M059J (cell line): ENCODE measurements around the gene TRPM1. TPM values are rescaled to one million over a fixed set of nuclear protein-coding genes. Genes with fewer than 3 reads are reported as not detected.

ENCODE experiments used
- DNase-seq: peaks from one replicate; pipeline ENCODE4 v3.0.0-alpha.2; 2012; ENCODE audit warnings: low read depth
- total RNA-seq: library from RNA; depleted of rRNA; stranded (reverse); fragments of >200 nt; shearing (Covaris generic); gene quantifications from 2 replicates; pipeline ENCODE4 v1.2.3, GENCODE V29; 2014; rRNA removed

Gene TRPM1
- 0.02 TPM in 1 of 2 replicates, not detected in the other for total RNA-seq

DNA sequence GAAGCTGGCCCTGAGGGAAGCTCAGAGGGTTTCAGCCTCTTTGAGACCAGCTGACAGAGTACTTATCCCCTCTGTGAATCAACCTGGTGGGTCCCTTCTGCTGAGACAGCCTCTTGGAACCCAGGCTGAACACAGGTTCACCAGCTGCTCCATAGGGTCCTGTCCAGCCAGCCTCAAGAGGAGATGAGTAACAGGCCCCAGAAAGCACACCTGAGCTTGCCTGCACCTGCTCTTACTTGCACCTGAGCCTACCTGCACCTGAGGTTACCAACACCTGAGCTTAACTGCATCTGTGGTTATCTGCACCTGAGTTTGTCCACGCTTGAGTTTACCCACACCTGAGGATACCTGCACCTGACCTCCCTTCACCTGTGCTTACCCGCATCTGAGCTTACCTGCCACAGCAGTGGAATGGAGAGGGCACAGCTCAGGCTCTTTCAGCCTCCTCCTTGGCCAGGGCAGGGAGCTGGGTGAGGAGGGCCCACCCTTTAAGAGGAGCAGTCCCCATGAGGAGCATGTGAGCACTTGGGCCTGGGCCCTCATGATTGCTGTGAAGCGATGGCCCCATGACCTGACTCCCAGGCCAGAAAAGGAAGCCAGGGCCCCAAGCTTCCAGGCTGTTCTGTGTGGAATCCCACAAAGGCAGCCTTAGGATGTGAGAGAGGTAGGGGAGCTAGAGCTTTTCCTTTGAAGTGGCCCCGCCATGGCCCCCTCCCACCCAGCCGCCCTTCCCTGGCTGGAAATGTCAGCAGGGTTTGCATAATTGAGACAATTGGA lies at the start of gene TRPM1:
TSS of gene TRPM1 (minus strand) at position 464 of the 777 bp plus-strand sequence. CDS start 20,370 bp downstream, outside the sequence.
- DNase-seq, result no peak

DNA sequence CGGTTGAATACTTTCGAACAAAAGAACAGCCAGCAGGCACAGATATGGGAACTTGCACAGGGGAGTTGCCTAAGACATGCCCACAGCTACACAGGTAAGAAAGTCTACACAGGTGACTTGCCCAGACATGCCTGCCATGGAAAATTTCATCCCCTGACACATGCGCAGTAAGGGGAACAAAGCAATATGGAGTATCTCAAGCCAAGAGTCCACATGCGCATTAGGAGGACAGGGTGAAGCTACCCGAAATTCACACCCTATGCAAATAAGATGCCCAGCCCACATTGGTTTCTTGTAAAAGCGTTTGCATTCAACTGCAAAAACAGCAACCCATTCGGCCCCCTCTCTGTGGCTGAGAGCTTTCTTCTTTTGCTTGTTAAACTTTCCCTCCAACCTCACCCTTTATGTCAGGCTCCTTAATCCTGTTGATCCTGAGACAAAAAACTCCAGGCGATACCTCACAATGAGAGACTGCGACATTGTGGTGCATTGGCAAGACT lies 49.3 kb upstream of the TRPM1 start:
- DNase-seq, result no peak

DNA sequence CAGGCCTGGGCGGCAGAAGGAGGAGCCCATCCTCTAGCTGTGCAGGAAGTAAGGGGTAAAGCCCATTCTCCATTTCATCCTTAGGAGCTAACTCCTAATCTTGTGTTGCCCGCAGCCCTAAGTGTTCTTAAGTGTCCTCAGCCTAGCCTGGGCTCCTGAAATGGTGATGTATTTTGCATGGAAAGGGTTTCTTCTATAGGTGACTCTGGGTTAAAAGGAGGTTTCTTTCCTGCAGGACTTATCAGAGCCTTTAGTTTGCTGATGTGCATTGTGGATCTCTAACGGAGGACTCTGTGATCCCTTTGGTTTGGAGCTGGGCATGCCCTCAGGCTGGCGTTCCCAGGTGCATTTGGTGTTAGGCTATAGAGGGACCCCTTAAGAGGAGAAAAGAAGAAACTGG lies 48.5 kb upstream of the TRPM1 start:
- no peak for DNase-seq

DNA sequence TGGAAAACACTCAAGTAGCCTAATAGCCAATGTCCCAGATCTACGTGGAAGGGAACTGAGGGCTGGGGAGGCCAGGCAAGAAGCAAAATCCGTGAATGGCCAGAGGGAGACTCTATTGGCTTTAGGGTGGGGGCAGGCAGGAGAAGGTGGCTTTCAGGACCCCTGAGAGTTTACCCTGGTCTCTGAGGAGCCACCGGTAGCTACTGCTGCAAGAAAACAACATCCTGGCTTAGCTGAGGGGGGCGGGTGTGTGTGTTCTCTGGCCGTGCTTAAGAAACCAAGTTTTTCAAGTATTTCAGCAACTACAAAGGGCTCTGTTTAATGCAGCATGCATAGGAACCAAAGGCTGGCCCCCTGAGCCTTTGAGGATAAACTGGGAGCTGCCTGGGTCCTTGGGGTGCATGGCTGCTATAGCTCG lies 47.6 kb upstream of the TRPM1 start:
- no peak for DNase-seq

DNA sequence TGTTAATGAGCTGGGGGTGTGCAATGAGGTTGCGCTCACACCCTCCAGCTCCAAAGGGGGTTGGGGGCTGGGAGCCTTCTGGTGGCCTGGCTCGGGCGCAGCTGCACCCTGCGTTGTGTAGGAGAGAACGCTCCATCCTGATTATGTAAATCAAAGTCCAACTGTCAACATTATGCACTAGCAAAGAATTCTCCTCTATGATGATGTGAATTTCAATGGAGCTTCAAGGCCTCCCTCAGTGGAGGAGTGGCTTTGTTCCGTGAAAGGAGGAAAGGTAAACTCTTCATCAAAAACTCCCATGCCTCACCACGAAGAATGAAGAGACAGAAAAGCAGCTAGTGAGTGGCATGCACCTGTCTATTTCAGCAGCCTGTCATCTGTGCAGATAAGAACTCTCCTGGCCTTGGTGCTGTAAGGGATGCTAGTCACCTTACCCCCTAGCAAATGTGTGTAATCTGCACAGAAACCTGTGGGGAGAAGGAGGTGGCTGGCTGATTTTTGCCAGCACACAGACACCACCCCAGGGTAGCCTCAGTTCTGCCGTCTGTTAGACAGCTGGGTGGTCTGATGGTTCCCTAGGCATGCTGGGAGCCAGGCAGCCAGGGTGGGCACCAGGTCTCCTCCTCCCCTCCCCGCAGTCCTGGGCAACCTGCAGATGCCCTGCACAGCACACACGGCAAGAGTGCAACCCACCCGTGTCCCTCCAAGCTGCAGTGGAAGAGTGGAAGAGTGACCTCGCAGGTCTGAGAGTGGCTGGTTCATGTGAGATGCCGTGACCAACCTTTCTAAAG lies 47.0 kb upstream of the TRPM1 start:
- DNase-seq, result no peak

DNA sequence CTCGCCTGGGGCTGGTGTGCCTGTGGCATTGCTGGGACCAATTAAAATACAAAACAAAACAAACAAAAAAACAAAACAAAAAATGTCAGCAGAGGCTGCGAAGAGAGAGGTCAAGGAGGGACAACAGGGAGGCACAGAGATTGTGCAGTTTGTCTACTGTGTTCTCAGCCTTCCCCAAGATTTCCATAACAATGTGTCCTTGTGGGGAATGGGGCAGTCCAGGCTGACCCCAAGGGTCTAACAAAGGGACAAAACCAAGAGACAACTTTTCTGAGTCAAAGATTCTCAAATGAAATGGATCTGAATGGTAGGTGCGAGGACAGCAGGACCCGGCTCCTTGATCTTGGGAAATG lies 46.4 kb upstream of the TRPM1 start:
- DNase-seq, result no peak

DNA sequence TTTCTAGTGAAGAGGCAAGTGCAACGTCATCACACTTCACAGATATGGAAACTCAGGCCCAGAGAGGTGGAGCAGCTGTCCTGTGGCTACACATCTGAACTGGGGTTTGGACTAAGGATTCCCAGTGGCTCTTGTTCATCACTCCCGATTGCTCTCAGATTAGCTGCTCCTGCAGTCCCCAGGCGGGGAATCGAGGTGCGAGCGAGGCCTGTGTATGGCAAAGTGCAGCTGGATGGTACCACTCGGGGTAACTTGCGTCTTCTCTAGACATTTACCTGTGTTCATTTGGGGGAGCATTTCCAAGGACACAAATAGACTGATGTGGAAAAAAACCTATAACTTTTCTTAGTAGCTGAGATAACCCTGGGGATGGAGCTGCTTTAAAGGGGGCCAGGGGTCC lies 45.9 kb upstream of the TRPM1 start:
- no peak for DNase-seq

DNA sequence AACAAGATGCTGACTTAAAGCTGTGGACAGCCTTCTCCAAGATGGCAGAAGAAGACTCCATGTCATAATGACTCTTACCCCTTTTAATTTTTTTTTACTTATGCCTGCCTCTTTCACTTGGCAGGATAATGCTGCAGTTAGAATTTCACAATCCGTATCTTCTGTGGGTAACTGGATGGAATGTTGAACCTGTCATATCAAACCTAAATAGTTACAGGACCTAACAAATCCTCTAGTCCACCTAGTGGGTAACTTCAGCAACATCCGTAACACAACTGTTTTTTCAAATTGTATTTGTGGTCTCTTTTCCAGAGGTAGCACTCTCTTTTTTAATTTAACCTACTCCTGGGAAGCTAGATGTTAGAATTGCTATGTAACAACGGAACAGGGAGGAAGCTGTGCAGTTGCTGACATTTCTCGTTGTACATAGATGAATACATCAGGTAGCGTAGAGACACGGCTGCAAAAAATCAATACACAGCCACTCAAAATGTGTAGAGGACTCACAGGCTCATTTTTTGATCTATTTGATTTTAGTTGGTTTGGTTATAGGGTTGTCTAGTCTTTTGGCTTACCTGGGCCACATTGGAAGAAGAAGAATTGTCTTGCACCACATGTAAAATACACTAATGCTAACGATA lies 43.9 kb upstream of the TRPM1 start:
- peak; percentile 18 for DNase-seq

DNA sequence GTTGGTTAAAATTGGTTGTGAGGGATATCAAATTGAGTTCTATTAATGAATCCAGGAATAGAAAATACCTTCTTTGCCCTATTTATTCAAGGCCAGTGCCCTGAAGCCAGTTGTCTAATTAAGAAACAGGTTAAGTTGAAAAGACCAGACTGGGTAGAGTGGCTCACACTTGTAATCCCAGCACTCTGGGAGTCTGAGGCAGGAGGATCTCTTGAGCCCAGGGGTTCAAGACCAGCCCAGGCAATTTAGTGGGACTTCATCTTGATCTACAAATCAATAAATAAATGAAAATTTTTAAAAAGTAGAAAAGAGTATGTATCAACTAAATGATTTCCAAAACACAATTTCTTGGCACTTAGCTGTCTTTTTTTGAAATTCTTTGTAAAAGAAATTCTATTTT lies 40.3 kb upstream of the TRPM1 start:
- DNase-seq, result no peak

DNA sequence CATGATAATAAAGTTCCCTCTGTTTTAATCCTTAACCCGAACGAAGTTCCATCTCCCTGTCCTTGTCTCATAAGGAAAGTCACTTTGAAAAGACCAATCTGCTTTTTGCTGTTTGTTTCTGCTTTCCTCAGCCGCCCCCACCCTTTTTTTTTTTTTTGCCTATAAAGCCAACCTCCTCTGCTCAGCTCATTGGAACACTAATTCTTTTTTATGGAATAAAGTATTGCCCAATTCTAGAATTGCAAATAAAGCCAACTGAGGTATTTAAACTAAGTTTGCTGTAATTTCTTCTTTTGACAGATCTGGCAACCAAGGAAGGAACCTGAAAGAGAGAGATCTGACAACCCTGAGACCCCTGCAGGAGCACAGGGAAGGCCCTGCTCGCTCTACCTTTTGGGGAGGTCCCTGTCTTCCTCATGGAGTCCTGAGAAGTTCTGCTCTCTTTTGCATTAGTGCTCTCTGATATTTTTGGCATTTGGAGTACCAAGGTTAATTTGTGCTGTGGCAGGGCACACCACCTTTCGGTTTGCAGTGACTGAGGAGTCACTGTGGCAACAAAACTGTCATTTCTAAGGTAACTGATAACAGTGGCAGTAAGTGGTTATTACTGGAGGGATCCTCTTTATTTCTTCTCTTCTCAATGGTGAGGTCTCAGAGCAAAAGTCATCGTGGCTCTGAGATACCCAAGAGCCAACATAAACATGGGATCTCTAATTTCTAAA lies 35.2 kb upstream of the TRPM1 start:
- DNase-seq, result no peak

DNA sequence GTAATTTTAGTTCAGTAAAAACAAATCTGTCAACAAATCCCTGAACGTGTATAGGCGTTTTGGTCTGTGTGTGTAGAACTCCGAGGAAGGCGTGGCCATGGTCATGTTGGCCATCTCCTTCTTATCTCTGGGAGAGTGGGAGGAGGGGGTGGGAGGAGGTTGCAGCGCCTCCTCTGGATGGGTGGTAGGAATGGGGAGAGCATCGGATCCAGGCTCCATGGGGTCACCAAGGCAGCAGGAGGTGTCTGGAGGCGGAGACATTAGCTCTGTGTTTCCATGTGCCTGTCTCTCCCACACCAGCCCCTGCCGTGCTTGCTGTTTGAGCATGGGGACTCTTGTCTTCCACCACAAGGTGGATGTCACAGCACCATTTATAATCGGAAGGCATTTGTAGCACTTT lies 34.5 kb upstream of the TRPM1 start:
- DNase-seq, result no peak

DNA sequence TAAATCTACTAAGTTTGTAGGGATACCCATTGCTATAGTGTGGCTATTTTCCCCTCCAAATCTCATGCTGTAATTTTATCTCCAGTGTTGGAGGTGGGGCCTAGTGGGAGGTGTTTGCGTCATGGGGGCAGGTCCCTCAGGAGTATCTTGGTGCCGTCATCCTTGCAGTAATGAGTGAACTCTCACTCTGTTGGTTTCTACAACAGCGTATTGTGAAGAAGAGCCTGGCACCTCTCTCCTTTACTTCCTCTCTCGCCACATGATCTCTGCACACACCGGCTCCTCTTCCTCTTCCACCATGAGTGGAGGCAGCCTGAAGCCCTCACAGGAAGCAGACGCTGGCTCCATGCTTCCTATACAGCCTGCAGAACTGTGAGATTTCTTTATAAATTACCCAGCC lies 34.0 kb upstream of the TRPM1 start:
- no peak for DNase-seq

DNA sequence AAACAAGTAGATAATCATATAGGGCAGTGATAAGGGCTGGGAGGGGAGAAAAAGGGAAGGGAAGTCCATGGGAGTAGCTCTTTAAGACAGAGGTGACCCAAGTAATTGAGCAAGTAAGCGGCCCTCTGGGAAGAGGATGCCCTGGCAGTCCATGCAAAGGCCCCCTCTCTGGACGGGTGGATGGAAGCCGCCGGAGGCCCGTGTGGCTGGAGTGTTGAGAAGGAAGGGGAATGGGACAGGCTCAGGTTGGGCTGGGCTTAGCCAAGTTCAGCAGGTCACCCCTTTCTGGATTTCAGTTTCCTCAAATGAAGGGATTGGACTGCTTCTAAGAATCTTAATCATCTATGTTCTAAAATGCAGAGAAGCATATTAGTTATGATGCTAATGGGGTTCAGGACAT lies 32.4 kb upstream of the TRPM1 start:
- DNase-seq, result no peak

DNA sequence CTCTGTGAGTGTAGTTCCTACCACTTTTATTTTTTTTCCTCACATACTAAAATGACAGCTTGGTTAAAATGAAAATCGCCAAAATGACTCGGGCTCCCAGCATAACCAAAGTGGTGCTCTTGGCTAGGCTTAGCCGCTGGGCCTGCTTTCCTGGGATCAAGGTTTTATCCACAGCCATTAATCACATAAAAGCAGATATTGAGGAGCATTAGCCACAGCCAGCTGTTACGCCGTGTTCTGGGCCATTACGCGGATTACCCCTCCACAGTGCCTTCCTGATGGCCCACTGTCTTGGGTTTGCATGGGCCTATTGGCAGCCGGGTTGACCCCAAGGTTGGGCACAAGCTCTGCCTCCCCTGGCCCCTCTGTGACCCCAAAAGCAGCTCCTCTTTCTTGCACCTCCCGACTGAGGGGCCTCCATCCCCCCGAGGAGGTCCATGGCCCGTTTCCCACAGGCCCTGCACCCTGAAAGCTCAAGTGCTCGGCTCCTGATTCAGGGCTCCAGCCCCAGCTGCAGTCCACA lies 30.4 kb upstream of the TRPM1 start:
- no peak for DNase-seq

DNA sequence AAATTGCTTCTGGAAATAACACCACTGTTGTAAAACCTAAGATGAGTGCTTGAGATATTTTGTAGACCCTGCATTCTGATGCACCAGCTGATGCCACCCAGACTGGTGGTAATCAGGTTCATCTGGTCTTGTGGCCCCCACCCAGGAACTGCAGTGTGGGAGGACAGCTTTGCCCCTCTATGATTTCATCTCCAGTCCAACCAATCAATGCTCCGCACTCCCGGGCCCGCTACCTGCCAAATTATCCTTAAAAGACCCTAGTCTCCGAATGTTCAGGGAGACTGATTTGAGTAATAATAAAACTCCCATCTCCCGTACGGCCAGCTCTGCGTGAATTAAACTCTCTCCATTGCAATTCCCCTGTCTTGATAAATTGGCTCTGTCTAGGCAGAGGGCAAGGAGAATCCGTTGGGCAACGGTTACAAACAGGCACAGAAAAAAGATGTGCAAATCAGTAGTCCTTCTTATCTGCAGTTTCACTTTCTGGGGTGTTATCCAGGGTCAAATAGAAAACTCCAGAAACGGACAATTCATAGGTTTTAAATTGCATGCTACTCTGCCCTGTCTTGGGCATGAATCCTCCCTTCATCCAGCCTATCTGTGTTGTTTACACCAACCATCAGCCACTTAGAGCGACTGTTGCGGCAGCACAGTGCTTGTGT lies 29.2 kb upstream of the TRPM1 start:
- no peak for DNase-seq

DNA sequence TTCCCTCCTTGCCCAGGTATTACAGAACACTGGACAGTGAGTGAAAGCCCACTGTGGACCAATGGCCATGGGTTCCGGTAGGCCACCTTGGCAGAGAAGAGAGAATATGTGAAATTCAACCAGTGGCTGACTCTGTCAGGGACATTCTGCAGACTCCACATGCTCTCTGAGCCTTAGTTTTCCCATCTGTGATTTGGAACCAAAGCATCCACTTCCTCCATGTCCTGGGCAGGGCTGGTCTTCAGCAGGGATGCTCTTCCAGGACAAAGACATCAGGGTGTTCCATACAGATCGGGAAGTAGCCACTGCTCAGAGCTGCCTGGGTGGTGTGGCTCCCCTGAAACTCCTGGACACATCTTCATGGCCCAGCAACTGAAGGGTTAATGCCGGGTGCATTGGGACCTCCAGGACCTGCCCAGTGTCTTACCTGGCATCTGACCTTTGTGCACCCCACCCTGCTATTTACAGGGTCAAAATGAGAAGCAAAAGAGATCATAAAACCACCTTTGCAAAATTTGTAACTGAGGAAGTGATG lies 28.3 kb upstream of the TRPM1 start:
- no peak for DNase-seq

DNA sequence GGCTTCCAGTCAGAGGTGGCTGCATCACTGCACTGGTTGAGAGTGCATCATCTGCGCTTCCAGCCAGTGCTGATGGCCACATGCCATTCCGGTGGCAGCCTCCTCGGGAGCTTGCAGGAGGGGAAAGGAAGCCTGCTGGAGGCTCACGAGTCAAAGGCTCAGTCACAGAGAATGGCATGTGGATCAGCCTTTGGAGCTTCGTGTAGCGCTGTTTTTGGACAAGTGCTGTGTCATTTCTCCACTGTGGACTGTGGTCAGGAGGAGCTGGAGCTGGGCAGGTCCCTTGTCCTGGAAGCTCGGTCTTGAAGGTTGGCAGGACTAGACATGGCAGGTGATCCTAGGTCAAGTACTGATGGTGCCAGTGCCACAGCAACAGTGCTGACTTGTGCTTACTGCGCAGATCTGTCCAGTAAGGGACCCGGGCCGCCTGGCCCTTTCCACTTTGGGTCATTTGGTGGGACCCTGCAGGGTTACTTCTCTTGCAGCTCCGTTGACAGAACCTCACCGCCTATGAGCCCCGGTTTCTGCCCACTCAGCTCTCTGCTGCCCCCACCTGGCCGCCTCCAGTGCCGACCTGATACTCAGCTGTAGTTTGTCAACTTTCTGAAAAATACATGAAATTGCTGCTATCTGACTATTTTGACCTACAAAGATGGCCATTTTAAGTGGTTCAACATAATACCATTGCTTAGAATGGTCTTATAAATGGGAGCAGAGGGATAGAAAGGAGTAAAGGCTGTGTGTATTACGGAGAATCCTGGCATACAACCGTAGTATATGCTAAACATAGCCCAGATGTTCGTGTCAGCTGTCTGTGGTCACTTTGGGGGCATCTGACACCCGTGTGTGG lies 27.6 kb upstream of the TRPM1 start:
- DNase-seq, result peak; percentile 46

DNA sequence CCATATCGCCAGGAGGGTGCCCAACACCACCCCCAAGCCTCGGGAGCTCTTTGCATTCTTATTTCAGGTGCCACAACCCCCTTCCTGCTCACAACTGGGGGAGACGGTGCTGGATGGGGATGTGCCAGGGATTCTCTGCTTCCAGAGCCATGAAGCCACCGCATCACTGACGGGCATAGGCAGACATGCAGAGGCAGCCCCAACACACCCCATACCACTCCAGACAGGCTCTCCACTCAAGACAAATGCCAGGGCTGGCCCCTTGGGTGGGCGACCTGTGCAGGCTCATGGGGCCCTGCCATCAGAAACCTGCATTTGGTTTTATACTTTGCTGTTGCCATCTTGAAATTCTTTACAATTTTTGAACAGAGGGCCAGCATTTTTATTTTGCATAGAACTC lies 27.0 kb upstream of the TRPM1 start:
- DNase-seq, result no peak

DNA sequence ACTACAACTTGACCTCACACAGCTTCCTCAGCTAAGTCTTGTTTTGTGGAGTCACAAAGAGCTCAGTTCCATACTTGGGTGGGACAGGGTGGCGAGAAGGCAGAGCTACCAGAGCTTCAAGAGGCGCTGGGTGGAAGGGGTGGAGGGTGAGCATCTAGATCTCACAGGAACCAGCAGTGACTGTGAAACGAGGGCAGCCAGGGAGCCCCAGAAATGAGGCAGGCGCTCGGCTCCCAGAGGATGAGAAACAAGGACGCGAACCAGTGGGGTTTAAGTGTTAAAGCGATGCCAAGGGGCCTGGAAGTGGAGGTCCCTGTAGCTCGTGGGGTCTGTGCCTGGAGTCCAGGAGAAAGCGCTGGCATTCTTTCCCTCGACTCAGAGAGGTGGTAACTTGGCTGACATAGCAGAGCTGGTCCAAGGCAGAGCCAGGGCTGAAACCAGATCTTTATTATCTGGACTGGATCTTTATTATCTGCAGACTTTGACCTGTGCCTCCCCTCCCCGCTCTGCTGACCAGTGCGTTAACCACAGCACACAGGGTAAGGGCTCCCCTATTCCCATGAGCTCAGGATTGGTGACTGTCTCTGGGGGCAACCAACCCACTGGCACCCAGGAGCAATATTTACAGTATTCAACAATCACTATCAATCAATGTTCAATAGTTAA lies 26.2 kb upstream of the TRPM1 start:
- DNase-seq, result no peak
